Measurements from ENCODE around the gene HTR3B. TPM values are rescaled to one million over a fixed set of nuclear protein-coding genes. Genes with fewer than 3 reads are reported as not detected.

Gene HTR3B
- total RNA-seq, 4 donors from 2014 or later: not detected

DNA sequence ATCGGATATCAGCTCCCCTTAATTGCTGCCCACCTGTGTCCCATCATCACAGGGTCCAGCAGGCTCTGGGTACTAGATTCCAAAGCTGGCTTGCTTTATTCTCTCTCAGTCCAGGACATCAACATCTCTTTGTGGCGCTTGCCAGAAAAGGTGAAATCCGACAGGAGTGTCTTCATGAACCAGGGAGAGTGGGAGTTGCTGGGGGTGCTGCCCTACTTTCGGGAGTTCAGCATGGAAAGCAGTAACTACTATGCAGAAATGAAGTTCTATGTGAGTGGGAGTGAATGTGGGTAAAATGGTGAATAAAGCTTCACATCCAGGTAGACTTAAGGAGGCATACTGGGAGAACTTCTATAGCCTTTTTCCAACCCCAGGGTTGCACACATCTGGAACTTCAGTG, 81.3 kb downstream of the HTR3B start:
- TF ChIP-seq, protein P1, sequence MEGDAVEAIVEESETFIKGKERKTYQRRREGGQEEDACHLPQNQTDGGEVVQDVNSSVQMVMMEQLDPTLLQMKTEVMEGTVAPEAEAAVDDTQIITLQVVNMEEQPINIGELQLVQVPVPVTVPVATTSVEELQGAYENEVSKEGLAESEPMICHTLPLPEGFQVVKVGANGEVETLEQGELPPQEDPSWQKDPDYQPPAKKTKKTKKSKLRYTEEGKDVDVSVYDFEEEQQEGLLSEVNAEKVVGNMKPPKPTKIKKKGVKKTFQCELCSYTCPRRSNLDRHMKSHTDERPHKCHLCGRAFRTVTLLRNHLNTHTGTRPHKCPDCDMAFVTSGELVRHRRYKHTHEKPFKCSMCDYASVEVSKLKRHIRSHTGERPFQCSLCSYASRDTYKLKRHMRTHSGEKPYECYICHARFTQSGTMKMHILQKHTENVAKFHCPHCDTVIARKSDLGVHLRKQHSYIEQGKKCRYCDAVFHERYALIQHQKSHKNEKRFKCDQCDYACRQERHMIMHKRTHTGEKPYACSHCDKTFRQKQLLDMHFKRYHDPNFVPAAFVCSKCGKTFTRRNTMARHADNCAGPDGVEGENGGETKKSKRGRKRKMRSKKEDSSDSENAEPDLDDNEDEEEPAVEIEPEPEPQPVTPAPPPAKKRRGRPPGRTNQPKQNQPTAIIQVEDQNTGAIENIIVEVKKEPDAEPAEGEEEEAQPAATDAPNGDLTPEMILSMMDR (IDR thresholded peaks at IDR 0.05; ENCODE audit: low read depth): no peak

DNA sequence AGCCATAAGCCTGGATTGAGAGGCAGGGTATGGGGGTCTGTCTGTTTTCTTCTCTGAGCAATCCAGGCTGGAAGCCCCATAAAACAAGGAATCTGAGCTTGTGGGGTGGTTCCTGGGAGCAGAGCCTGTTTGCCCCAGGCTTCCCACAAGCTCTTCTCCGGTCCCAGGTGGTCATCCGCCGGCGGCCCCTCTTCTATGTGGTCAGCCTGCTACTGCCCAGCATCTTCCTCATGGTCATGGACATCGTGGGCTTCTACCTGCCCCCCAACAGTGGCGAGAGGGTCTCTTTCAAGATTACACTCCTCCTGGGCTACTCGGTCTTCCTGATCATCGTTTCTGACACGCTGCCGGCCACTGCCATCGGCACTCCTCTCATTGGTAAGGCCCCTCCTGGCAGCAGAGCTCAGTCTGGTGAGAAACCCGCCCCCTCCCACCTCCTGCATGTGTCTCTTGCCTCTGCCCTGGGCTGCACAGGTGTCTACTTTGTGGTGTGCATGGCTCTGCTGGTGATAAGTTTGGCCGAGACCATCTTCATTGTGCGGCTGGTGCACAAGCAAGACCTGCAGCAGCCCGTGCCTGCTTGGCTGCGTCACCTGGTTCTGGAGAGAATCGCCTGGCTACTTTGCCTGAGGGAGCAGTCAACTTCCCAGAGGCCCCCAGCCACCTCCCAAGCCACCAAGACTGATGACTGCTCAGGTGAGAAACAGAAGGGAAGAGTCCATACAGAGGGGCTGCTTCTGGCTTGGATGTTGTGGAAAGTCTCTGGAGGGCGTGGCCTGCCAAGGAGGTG, 82.0 kb downstream of the HTR3B start:
- TF ChIP-seq, protein P1 (IDR thresholded peaks at IDR 0.05; ENCODE audit: low read depth): no peak

DNA sequence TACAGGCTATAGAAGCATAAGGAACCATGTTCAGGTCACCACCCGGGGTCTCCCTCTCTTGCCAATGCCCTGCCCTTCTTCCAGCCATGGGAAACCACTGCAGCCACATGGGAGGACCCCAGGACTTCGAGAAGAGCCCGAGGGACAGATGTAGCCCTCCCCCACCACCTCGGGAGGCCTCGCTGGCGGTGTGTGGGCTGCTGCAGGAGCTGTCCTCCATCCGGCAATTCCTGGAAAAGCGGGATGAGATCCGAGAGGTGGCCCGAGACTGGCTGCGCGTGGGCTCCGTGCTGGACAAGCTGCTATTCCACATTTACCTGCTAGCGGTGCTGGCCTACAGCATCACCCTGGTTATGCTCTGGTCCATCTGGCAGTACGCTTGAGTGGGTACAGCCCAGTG, 84.8 kb downstream of the HTR3B start:
- TF ChIP-seq, protein P1 (IDR thresholded peaks at IDR 0.05; ENCODE audit: low read depth): no peak

DNA sequence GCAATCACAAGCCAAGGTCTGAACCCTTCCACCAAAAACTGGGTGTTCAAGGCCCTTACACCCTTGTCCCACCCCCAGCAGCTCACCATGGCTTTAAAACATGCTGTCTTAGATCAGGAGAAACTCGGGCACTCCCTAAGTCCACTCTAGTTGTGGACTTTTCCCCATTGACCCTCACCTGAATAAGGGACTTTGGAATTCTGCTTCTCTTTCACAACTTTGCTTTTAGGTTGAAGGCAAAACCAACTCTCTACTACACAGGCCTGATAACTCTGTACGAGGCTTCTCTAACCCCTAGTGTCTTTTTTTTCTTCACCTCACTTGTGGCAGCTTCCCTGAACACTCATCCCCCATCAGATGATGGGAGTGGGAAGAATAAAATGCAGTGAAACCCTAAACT, 85.3 kb downstream of the HTR3B start:
- TF ChIP-seq, protein P1 (IDR thresholded peaks at IDR 0.05; ENCODE audit: low read depth): no peak

DNA sequence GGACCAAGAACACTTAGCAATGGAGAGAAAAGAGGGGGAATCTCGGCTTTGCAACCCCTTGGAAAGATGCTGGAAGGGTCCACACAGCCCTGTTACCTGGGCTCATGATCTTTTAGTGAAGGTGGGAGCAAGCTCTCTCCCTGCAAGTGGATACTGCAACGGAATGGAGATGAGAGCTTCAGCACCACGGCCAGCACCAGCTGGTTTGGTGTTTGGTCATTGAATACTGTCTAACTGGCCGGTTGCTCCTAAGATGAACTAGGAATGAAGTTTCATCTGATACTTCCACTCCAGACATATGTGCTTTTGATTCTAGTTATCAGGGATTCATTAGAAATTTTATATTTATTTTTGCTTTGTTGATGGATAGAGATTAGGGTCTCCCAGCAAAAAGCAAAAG, 86.6 kb downstream of the HTR3B start:
- TF ChIP-seq, protein P1 (IDR thresholded peaks at IDR 0.05; ENCODE audit: low read depth): no peak

DNA sequence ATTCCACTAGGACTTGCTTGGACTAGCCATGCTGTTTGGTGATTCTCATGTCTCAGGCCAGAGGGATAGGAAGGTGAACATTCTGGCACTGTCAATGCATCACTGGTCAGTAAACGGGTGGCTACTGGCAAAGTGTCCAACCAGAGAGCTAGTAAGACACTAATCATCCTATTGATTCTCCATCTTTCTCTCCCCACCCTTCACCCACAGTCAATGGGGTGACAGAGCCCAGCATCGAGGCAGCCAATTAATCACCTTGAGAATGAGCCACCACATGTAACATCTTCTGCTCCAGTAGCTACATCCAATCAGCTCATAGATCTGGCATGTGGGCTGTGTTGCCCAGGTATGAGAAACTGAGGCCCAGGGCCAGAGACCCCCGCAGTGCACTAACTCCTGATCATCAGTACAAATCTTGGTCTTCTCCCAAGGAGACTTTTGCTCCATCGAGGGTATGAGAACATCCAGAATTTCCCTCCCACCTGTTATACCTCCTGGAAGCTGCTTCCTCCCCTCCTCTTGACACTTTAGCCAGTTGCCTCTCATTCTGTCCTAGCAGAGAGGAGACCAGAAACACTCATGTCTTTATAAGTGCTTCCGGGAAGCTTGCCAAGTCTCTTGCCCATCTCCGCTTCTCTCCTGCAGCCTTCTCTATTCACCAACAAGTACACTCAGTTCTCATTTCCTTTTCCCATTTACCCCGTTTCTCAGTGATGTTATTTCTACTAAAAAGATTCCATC, 87.3 kb downstream of the HTR3B start:
- TF ChIP-seq, protein P1 (IDR thresholded peaks at IDR 0.05; ENCODE audit: low read depth): no peak

DNA sequence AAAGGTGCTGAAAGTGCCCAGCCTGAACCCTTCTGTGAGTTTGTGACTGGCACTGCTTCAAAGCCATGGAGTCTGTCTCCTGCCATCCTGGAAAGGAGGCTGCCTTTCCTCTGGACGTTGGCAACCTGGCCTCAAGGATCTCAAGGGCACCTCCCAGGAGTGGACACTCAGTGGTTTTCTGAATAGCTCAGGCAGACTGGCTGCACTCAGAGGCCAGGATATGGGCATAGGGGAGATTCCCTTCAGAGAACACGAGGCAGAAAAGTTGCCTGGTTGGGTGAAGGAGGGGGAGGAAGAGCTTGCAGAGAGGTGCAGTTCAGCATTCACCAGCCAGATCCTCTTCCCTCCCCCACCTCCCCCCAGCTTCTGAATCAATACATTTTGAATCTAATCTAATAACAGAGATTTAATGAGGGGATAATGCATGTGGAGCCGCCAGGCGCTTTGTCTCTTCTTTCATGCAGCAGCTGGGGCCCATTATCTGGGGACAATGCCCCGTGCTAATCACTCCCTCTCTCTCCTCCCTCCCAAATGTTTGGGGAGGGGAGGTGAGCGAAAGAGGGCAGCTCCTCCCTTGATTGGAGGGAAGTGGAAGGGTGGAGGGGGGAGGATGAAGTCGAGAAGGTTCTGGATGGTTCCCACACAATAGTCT, 88.0 kb downstream of the HTR3B start:
- TF ChIP-seq, protein P1 (IDR thresholded peaks at IDR 0.05; ENCODE audit: low read depth): no peak
